Measurements from ENCODE around the gene AIFM3. TPM values are rescaled to one million over a fixed set of nuclear protein-coding genes. Genes with fewer than 3 reads are reported as not detected.
A peak's percentile ranks its signal among the peaks of the same experiment; 100 is the strongest.

AIFM3 gene
- total RNA-seq, 1 experiment from 2014 or later = 9.7 TPM

GRCh38 chr22:20918663-20919218, 48.3 kb upstream of the AIFM3 start:
- ATAC-seq (no peak), DNase-seq (ENCODE audit: low read depth, low spot score) (no peak)
- peak overlapping the region; percentile 98 for H3K9ac ChIP-seq (ENCODE audit: low read length)
- peak overlapping the region; percentile 96 for H3K4me2 ChIP-seq (ENCODE audit: low read length)
- peaks cover 22 to 47% of the 10 kb centered on the region in 2 experiments; a peak in 3 of 4 replicates for H3K4me1 ChIP-seq (ENCODE audit: control insufficient read depth in 1 of 2, insufficient read depth in 2 of 2, low read length in 2 of 2)
- ChIA-PET POLR2A (no interaction called here), CTCF (no interaction called here), RAD21 (ENCODE audit: low non-redundant PET in 1 of 2, low total read pairs in 2 of 2, uncharacterized antibody in 2 of 2, unreplicated experiment in 2 of 2) (no interaction called here)
- peaks cover 7 to 9% of the 10 kb centered on the region in 2 experiments; a peak in 3 of 4 replicates for H3K36me3 ChIP-seq (ENCODE audit: control insufficient read depth in 1 of 2, insufficient read depth in 2 of 2, low read length in 2 of 2)
- H3K79me2 ChIP-seq (ENCODE audit: insufficient read depth, low read length) = peaks cover 65% of the 10 kb centered on the region
- H3K27ac ChIP-seq (ENCODE audit: low read depth, low read length) = peak overlapping the region; percentile 98
- intact Hi-C loops (cut with micrococcal nuclease) = loop anchor here (5.0 kb wide), 1 partner anchor 39 kb away; no protein-coding TSS in a partner anchor
- no peaks in the 10 kb centered on the region for H3K27me3 ChIP-seq (ENCODE audit: insufficient read depth, low read length)
- no peak overlapping the region for H2AFZ ChIP-seq (ENCODE audit: low read depth, low read length, poor library complexity, severe bottlenecking)
- no peaks in the 10 kb centered on the region for H3K9me2 ChIP-seq (ENCODE audit: insufficient read depth)
- peaks cover 24% of the 10 kb centered on the region for H4K20me1 ChIP-seq (ENCODE audit: insufficient read depth)
- no TSS peak for BruUV-seq (replicated peaks)
- H3K9me3 ChIP-seq (ENCODE audit: control insufficient read depth in 1 of 2, insufficient read depth in 1 of 2, low read depth in 1 of 2, low read length in 2 of 2) = no peaks in the 10 kb centered on the region
- no peak for TF ChIP-seq ZNF274 (IDR thresholded peaks at IDR 0.05; ENCODE audit: low read depth, low read length)
- no peak for TF ChIP-seq EZH2phosphoT487 (IDR thresholded peaks at IDR 0.05; ENCODE audit: borderline replicate concordance)
- no peak for TF ChIP-seq POLR2AphosphoS5 (IDR thresholded peaks at IDR 0.05; ENCODE audit: low read depth, low read length)
- H3K4me3 ChIP-seq (replicated peaks in 1 of 2; ENCODE audit: low read depth in 1 of 2, low read length in 2 of 2) = peak overlapping the region; percentile 97 to 100

GRCh38 chr22:20919718-20920117, 47.3 kb upstream of the AIFM3 start:
- TSS peak; percentile 46 for BruUV-seq (replicated peaks)
- no peak overlapping the region for H3K27ac ChIP-seq (ENCODE audit: low read depth, low read length)
- peaks cover 28% of the 10 kb centered on the region for H4K20me1 ChIP-seq (ENCODE audit: insufficient read depth)
- TF ChIP-seq YY1 (IDR thresholded peaks at IDR 0.05; ENCODE audit: extremely low read depth, insufficient replicate concordance, low read depth, low read length) (no peak), ZNF274 (IDR thresholded peaks at IDR 0.05; ENCODE audit: low read depth, low read length) (no peak), MAX (IDR thresholded peaks at IDR 0.05) (no peak), ELF1 (IDR thresholded peaks at IDR 0.05; ENCODE audit: borderline replicate concordance, low read depth) (no peak), ZFX (IDR thresholded peaks at IDR 0.05) (no peak), EZH2phosphoT487 (IDR thresholded peaks at IDR 0.05; ENCODE audit: borderline replicate concordance) (no peak), EZH2 (IDR thresholded peaks at IDR 0.05) (no peak), CBX3 (IDR thresholded peaks at IDR 0.05; ENCODE audit: low read depth) (no peak), CTCF (IDR thresholded peaks at IDR 0.05 in 2 of 3, conservative IDR thresholded peaks at IDR 0.05 in 1 of 3; ENCODE audit: borderline replicate concordance in 1 of 3, insufficient read depth in 1 of 3, low read depth in 2 of 3, low read length in 2 of 3) (no peak), POLR2A (IDR thresholded peaks at IDR 0.05; ENCODE audit: borderline replicate concordance, extremely low read depth, insufficient read depth, insufficient read length) (no peak), JUND (IDR thresholded peaks at IDR 0.05) (no peak), CEBPB (IDR thresholded peaks at IDR 0.05; ENCODE audit: low read depth) (no peak), EGR1 (IDR thresholded peaks at IDR 0.05; ENCODE audit: low read depth) (no peak), ZBTB33 (IDR thresholded peaks at IDR 0.05; ENCODE audit: extremely low read depth, insufficient replicate concordance, low read length) (no peak), TCF7L2 (IDR thresholded peaks at IDR 0.05; ENCODE audit: borderline replicate concordance, extremely low read depth, insufficient read depth, insufficient read length) (no peak), SIN3A (IDR thresholded peaks at IDR 0.05; ENCODE audit: low read depth) (no peak)

More at GRCh38 chr22:20919718-20920117, 47.3 kb upstream of the AIFM3 start:
- Histone ChIP-seq H3K79me2 (ENCODE audit: insufficient read depth, low read length) (peaks cover 75% of the 10 kb centered on the region), H3K4me3 (replicated peaks in 1 of 2; ENCODE audit: low read depth in 1 of 2, low read length in 2 of 2) (peak overlapping the region; percentile 97 to 100; a peak in 2 of 4 replicates), H2AFZ (ENCODE audit: low read depth, low read length, poor library complexity, severe bottlenecking) (no peak overlapping the region), H3K4me1 (ENCODE audit: control insufficient read depth in 1 of 2, insufficient read depth in 2 of 2, low read length in 2 of 2) (peaks cover 22 to 47% of the 10 kb centered on the region in 2 experiments; a peak in 3 of 4 replicates), H3K9me3 (ENCODE audit: control insufficient read depth in 1 of 2, insufficient read depth in 1 of 2, low read depth in 1 of 2, low read length in 2 of 2) (no peaks in the 10 kb centered on the region), H3K4me2 (ENCODE audit: low read length) (peak overlapping the region; percentile 96), H3K9ac (ENCODE audit: low read length) (peak overlapping the region; percentile 98; the same call in 1 of the 2 replicates), H3K9me2 (ENCODE audit: insufficient read depth) (no peaks in the 10 kb centered on the region), H3K27me3 (ENCODE audit: insufficient read depth, low read length) (no peaks in the 10 kb centered on the region), H3K36me3 (ENCODE audit: control insufficient read depth in 1 of 2, insufficient read depth in 2 of 2, low read length in 2 of 2) (peaks cover 7 to 9% of the 10 kb centered on the region in 2 experiments; a peak in 3 of 4 replicates)
- ATAC-seq (no peak), DNase-seq (ENCODE audit: low read depth, low spot score) (no peak)
- RAD21 ChIA-PET (ENCODE audit: low non-redundant PET in 1 of 2, low total read pairs in 2 of 2, uncharacterized antibody in 2 of 2, unreplicated experiment in 2 of 2) = no interaction called here
- CTCF ChIA-PET = no interaction called here
- POLR2A ChIA-PET = no interaction called here
- intact Hi-C loops (cut with micrococcal nuclease) = loop anchor here (5.0 kb wide), 1 partner anchor 38 kb away; no protein-coding TSS in a partner anchor
